ENCODE data around the gene EARS2.

The EARS2 gene

GRCh38 chr16:23480257-23480656 lies 76.9 kb downstream of the EARS2 start:
- DNase-seq (ENCODE audit: low read depth) = no peak

DNA sequence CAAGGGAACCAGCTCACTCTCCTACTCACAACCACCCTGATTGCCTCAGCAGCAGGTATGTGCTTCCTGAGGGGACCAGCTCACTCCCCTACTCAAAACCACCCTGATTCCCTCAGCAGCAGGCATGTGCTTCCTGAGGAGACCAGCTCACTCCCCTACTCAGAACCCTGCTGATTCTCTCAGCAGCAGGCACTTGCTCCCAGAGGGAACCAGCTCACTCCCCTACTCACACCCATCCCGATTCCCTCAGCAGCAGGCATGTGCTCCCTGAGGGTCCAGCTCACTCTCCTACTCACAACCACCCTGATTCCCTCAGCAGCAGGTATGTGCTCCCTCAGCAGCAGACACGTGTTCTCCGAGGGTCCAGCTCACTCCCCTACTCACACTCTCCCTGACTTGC lies 78.0 kb downstream of the EARS2 start:
- no peak for DNase-seq (ENCODE audit: low read depth)

DNA sequence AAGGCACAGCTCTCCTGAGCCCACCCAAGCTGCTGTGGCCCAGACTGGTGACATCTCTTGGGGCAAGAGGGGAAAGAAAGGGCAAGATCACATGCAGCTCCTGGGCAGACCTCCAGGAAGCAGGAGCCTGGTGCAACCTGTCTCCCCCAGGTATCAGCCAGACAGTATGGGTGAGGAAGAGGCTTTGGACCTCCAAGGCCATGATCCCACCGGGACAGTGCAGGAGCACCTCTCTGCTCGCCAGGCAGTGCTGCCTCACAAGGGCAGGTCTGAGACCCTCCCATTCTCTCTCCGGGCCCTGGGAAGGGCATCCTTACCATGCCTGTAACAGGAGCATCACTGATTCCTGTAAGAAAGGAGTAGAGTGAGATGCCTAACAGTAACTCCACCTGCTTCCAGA lies 78.6 kb downstream of the EARS2 start:
- DNase-seq (ENCODE audit: low read depth) = no peak

- no peak for DNase-seq (ENCODE audit: low read depth)
These were observed 80.9 kb downstream of the EARS2 start for GRCh38 chr16:23476289-23476688.
